Measurements from ENCODE around the gene L3MBTL4.

GRCh38 chr18:6251084-6251483 lies 163.6 kb downstream of the L3MBTL4 start:
- no peak for TF ChIP-seq HDGF (IDR thresholded peaks at IDR 0.05)
- TF ChIP-seq SRF (IDR thresholded peaks at IDR 0.05; ENCODE audit: low read depth in 2 of 2, low read length in 2 of 2) = no peak
- TF ChIP-seq USF2 (IDR thresholded peaks at IDR 0.05; ENCODE audit: borderline replicate concordance, low read depth, low read length) = no peak
- no peak for TF ChIP-seq CTCF (IDR thresholded peaks at IDR 0.05 in 2 of 3, conservative IDR thresholded peaks at IDR 0.05 in 1 of 3; ENCODE audit: control insufficient read depth in 2 of 3, extremely low read depth in 1 of 3, insufficient read depth in 1 of 3, low read depth in 3 of 3, low read length in 3 of 3)
- TF ChIP-seq ZSCAN29 (IDR thresholded peaks at IDR 0.05) = no peak
- no peak for TF ChIP-seq CREB1 (IDR thresholded peaks at IDR 0.05; ENCODE audit: low read depth)
- TF ChIP-seq ZZZ3 (IDR thresholded peaks at IDR 0.05; ENCODE audit: control insufficient read depth, insufficient read length, low read depth) = no peak
- no peak for TF ChIP-seq POLR2A (IDR thresholded peaks at IDR 0.05; ENCODE audit: low read depth, low read length)
- no peak for TF ChIP-seq BACH1 (IDR thresholded peaks at IDR 0.05; ENCODE audit: borderline replicate concordance)
- TF ChIP-seq POLR2AphosphoS5 (IDR thresholded peaks at IDR 0.05; ENCODE audit: low read length) = no peak
- no peak for TF ChIP-seq WRNIP1 (IDR thresholded peaks at IDR 0.05; ENCODE audit: borderline replicate concordance, low read depth, low read length)
- no peak for TF ChIP-seq RAD21 (IDR thresholded peaks at IDR 0.05; ENCODE audit: insufficient read depth, low read depth, low read length)
